ENCODE data around the gene UGT1A4.

Gene UGT1A4

DNA sequence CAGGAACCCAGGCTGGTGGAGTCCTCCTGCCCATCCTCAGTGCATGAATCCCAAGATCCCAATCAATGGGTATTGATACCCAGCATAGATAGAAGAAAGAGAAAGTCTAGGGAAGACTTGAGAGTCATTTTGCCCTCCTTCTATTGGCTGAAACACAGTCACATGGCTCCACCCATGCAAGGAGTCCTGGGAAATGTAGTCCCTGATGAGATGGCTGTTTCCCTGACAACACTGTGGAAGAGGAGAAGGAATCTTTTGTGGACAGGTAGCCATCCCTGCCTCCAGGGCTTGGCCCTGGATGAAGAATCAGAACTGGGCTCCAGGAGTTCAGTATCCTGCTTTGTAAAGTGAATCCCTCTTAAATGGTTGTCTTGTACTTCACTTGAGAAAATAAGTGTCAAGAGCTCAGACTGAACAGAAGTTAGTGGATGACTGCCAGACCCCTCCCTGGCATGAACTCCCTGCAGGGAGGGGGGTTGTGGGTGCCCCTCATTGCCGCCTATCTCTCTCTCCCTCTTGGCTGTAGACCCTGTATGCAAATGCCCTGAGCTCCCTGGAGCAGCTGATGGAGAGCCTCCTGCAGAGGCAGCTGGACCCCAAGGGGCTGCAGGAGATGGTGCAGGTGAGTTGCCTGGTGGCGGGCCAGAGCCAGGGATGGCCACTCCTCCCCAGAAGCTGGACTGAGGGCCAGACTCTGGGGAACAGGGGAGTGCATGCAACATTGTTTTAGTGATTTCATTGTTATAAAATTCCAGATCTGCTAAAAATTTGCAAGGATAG lies 95.7 kb downstream of the UGT1A4 start:
- DNase-seq, result no peak

DNA sequence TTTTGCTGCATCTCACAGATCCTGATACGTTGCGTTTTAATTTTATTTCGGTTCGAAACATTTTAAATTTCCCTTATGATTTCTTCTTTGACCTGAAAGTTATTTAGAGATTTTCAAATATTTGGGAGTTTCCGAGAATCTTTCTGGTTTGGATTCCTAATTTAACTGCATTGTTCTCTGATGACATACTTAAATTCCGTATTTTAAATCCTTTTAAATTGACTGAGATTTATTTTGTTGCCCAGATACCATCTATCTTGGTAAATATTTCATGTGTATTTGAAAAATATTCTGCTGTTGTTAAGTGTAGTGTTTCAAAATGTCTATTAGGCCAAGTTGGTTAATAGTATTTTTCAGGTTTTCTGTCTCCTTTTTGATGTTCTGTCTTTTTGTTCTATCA lies 97.3 kb downstream of the UGT1A4 start:
- no peak for DNase-seq

DNA sequence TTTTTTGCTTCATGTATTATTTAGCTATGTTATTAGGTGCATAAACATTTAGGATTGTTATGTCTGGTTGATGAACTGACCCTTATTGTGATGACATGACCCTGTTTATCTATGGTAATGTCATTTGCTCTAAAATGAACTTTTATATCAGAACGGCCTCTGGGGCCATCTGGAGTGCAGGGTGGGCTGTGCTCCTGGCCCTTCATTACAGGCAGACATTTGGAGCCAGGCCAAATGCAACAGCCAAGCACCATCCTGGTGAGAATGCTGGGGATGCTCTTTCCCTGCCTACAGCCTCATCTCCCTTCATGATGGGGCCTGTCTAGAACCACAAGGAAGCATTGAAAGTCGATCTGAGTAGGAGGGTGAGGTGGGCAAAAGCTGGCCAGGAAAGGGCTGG lies 97.8 kb downstream of the UGT1A4 start:
- DNase-seq, result no peak

DNA sequence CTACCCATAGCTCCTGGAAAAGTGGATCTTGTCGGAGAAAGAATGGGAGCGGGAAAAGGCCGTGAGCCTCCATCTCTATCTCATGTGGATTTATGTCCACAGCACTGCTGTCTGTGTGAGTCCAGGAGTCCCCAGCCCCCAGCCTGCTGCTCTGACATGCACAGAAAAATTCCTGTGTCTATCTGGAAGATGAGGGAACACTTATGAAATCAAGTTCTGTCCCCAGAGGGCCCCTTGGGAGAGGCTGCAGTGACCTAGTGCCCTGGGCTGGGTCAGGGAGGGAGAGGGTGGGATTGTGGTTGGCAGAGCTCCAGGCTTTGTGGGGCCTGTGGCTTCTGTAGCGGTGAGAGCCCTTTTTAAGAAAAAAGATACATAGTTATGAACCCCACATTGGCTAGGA lies 98.2 kb downstream of the UGT1A4 start:
- DNase-seq, result no peak

DNA sequence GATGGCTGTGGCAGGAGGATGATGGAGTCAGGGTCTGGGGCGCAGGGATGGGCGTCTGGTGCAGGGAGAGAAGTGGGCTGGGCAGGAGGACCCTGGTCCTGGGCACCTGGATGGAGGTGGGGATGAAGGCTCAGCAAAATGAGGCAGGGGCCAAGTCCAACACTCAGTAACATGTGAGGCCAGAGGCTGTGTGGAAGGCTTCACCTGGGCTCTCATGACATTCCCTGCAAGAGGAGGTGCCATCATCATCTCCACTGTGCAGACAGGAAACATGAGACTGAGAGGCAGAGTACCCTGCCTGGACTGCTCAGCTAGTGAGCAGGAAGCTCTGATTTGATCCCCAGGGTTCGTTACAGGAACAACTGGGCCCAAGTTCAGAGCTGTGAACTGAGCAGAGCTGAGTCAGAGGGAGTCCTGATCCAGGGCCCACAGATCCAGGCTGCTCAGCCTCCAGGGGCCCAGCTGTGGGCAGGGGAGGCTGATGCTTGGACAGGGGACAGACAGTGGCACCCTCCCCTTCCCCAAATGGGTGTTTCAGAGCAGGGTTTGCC lies 98.9 kb downstream of the UGT1A4 start:
- no peak for DNase-seq

DNA sequence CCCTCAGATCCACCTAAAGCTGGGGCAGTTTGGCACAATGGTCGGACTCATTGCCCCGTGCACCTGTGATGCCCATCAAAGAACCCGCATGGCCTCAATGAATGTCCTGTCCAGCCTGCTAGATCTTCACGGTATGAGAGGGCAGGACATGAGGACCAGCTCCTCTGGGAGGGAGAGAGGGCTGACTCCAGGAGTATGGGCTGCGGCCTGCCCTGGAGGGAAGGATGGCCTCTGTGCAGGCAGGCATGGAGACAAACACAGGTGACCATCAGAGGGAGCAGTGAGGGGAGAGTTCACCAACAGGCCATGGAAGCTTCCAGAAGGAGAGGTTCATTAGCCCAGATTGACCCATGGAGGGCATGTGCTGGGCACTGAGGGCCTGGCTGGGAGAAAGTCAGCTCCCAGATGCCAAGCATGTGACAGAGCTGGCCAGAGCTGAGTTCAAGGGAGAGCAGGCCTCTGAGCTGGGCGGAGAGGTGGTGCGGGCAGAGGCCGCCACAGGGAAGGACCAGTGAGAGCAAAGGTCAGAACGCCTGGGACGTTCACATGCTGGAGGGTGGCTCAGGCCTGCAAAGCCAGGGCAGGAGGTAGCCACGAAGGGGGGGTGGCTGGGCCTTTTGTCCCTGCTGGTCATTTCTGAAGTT lies 99.6 kb downstream of the UGT1A4 start:
- no peak for DNase-seq

DNA sequence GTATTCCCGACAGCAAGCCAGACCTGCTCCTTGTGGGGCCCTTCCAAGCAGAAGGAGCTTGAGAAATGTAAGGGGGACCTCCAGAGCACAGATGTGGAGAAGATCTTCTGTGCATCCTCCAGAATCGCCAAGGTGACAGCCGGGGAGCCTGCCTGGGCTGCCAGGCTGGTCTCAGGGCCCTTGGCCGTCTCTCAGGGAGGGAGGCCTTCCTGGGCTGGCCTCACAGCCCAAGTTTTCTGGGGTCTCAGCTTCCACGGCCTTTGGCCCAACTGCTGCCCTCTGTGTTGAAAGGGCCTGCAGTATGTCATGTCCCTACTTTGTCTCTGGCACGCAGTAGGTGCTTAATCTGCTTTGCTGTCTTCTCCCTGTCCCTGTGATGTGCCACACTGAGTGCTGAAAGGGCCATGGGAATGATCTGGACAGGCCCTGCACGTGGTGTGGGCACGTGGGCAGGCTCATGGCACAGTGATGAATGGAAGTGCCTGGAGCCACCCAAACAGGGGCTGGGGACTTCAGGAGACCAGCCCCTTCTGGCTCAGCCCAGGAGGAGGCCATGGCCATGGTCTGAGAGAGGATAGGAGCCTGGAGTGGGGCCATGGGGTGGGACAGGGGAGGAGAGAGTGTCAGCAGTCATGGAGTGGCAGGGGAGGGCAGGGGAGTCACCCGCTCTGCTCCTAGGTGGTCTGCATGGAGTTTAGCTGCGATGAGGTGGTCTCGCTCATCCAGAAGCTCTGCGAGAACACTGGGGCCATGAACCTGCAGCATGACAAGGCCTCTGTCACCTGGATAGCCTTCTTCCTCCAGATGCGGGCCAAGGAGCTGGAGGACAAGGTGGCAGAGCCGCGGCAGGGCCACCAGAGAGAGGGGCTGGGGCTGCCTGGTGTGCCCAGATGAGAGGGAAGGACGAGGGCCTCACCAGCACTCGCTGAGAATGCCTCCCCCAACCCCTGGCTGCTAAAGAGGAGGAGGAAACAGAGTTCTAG lies 100.4 kb downstream of the UGT1A4 start:
- DNase-seq, result no peak

DNA sequence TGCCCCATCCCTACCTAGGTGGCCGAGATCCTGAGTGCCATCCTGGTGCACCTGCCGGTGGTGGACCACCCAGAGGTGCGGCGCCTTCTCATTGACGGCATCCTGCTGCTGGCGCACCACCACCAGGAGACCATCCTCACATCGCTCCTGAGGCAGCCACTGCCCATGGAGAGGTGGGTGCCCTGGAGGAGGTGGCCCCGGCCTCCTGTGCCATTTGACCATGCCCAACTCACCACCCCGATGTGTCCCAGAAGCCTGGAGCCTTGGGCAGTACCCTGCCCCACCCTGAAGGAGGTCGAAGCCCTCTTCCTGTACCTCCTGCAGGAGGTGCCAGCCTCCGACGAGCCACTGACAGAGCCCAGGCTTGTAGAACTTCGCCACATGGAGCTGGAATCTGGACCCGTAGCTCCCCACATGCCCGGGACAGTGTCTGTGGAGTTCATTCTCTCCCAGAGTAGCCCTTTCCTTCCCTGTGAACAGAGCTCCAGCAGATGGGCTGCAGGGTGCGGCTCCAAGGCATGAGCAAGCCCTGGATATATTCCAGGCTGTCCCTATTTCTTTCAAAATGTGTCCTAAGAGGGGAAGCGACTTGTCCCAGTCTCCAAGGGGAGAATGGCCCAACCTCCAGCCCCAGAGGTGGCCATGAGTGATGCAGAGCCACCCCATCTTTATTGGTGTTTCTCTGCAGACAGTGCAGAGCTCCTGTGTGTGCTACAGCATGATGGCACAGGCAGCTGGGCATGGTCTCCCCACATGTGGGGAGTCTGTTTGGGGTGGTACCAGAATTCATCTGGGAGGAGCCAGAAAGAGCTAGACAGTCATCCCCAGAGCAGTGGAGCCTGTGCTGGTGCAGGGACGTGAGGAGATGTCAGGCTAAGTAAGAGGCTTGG lies 101.6 kb downstream of the UGT1A4 start:
- DNase-seq, result no peak

DNA sequence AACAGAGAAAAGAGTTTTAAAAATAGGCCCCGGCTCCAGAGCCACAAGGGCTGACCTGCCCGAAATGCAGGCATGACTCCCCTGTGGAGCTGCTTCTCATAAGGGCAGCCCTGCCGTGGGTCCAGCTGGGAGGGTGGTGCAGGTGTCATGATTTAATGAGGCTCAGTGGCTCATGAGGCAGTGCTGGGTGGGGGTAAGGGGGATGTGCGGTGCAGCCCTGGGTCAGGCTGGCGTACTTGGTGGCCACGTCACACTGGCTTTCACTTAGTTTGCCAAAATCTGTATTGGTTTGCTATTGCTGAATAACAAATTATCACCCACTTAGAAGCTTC lies 102.2 kb downstream of the UGT1A4 start:
- DNase-seq, result no peak

DNA sequence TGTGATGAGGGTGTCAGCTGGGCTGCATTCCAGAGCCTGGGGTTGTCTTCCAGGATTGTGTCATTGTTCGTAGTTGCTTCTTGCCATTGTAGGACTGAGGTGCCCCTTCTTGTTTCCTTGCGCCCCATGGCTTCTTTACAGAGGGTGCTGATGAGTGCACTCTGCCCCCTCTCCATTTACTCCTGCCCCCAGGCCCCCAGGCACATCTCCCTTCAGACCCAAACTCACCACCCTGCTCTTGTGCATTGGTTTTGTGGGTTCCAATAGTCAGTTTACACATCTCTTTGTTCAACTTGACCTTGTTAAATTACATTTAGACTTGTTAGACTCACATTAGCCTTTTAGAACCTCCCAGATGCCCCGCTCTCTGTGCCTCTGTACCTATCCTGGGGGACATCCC lies 102.7 kb downstream of the UGT1A4 start:
- no peak for DNase-seq

DNA sequence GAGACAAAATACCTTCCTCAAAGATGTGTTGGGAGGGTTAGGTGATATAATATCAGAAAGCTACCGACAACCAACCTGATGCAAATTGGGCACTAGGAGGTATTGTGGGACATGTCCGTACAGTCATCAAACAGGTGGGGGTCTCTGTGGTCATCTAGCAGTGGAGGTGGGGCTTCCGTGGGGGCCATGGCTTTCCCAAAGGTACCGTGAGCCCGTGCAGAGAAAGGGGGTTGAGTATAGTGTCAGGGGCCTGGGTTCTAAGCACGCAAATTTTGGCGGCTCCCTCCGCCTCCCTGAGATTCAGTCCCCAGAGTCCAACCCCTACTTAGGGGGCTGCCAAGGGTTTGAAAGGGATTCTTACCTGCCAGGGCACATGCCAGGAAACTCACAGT lies 103.2 kb downstream of the UGT1A4 start:
- no peak for DNase-seq

DNA sequence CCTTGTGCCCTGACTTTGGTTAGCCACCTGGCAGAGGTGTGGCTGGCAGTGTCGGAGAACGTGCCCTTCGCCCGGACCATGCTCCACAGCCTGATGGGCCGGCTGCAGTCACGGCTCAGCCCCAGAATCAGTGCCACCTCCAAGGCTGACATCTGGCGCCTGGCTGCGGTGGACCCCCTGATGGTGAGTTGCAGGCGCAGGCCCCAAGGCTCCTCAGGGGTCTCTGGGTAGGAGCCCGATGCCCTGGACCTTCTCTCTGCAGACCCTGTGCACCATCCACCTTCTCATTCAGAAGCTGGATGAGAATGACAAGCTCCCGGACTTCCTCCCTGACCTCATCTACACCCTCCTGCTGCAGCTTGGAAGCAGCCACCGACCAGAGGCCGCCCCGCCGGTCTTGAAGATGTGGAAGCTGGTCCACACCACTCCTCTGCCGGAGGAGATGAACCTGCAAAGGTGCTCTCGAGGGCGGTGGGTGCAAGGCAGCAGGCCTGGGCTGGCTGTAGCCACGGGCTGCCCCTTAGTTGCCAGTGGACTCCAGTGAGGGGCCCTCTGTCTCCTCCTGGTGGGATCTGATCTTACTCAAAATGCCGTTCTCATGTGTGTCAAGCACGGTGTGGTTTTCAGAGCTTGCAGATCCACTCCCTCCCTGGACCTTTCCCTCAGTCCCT lies 103.7 kb downstream of the UGT1A4 start:
- peak; percentile 4 for DNase-seq
